ENCODE results near the gene BST2.

DNA sequence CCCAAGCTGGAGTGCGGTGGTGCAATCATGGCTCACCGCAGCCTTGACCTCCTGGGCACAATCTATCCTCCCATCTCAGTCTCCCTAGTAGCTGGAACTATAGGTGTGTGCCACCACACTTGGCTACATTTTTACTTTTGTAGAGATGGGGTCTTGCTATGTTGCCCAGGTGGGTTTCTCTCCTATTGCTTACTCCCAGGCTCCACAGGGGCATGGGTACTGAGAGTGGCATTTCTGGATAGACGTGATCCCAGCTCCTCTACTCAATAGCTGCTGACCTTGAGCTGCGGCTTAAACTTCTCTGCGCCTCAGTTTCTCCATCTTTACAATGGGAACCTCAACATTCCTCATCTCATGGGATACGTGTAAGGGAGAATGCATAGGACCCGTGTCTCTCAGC is 26.0 kb upstream of the BST2 start:
- TF ChIP-seq, protein P1, sequence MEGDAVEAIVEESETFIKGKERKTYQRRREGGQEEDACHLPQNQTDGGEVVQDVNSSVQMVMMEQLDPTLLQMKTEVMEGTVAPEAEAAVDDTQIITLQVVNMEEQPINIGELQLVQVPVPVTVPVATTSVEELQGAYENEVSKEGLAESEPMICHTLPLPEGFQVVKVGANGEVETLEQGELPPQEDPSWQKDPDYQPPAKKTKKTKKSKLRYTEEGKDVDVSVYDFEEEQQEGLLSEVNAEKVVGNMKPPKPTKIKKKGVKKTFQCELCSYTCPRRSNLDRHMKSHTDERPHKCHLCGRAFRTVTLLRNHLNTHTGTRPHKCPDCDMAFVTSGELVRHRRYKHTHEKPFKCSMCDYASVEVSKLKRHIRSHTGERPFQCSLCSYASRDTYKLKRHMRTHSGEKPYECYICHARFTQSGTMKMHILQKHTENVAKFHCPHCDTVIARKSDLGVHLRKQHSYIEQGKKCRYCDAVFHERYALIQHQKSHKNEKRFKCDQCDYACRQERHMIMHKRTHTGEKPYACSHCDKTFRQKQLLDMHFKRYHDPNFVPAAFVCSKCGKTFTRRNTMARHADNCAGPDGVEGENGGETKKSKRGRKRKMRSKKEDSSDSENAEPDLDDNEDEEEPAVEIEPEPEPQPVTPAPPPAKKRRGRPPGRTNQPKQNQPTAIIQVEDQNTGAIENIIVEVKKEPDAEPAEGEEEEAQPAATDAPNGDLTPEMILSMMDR (IDR thresholded peaks at IDR 0.05), result no peak
- TF ChIP-seq POLR2A (IDR thresholded peaks at IDR 0.05), result no peak

Measured in body of pancreas (tissue), 4 donors.